GF-D8 (cell line): Measurements from ENCODE around the gene ALDH5A1.

Source experiments
- DNase-seq: peaks from one replicate; lab custom pipeline; 2025; lab: John Stamatoyannopoulos, UW

The ALDH5A1 gene

DNA sequence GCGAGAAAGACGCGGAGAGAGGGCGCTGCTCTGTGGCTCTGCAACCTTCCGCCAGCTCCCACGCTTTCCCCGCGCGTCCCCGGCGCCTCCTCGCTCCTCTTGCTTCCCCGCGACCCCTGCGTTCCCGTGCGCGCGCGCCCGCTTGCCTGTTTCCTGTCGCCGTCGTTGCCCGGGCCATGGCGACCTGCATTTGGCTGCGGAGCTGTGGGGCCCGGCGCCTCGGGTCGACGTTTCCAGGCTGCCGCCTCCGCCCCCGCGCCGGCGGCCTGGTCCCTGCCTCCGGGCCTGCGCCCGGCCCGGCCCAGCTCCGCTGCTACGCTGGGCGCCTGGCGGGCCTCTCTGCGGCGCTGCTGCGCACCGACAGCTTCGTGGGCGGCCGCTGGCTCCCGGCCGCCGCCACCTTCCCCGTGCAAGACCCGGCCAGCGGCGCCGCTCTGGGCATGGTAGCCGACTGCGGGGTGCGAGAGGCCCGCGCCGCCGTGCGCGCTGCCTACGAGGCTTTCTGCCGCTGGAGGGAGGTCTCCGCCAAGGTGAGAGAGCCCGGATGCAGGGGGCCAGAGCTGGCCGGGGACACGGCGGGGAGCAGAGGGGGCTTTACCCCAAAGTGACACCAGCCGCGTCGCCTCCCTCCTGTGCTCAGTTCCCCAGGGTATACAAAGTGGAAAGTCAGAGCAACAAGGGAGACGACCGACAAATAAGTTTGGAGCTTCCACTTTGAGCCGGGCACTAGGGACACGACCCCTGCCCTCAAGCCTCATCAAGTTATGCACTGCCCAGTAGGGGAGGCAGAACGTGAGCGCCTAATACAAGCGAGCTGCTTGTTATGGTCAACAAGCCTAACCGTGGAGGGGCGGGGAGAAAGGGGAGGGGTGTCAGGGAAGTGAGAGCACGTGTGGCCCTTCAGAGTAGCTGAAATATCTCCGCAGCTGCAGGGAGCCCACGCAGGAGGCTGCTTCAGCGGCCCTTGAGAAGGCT lies at the start of gene ALDH5A1:
ALDH5A1 (plus strand) TSS at position 149 of the 975 bp plus-strand sequence; CDS start at position 177, 28 bp downstream.
- DNase-seq, result peak; percentile 71

DNA sequence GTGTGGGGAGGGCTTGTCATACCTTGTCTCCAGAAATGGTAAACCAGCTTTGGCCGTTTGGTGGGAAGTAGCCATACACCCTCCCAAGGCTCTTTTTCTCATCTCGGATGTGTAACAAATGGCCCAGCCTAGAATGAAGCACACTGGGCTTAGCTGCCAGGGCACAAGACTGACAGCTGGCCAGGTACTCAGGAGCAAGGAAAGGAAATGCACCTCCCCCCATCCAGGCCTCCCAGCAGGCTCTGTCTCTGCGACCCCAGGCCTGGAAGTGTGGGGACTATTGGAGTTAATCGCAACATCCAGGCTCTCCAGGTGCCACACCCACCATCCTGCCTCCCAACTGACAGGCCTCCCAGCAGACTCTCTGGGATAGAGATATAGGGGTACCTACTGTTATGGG lies 49.1 kb upstream of the ALDH5A1 start:
- DNase-seq, result no peak

- no peak for DNase-seq
These were observed 48.1 kb upstream of the ALDH5A1 start for GRCh38 chr6:24446670-24447069.

- DNase-seq, result no peak
These were observed 46.4 kb upstream of the ALDH5A1 start for GRCh38 chr6:24448396-24448795.

- DNase-seq, result no peak
These were observed 45.8 kb upstream of the ALDH5A1 start for GRCh38 chr6:24448828-24449525.

GRCh38 chr6:24451581-24452388 lies 43.0 kb upstream of the ALDH5A1 start:
- no peak for DNase-seq

- no peak for DNase-seq
These were observed 40.8 kb upstream of the ALDH5A1 start for GRCh38 chr6:24453921-24454320.

DNA sequence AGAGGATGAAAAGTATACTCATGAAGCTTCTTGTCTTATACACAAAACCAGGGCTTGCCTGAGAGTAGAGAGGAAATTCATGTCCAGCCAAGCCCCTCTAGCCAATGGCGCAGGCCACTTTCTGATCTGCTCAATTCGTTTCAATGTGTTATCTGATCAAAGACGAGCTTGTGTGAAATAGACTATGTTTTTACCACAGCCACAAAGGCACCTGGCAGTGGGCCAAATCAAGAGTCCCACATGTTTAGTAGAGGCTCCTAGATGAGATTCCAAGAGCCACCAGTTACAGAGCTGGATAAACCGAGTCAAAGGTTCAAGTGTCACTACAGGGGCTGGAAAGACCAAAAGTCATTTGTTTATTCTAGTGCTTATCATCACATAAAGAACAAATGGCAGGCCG lies 40.3 kb upstream of the ALDH5A1 start:
- no peak for DNase-seq

DNA sequence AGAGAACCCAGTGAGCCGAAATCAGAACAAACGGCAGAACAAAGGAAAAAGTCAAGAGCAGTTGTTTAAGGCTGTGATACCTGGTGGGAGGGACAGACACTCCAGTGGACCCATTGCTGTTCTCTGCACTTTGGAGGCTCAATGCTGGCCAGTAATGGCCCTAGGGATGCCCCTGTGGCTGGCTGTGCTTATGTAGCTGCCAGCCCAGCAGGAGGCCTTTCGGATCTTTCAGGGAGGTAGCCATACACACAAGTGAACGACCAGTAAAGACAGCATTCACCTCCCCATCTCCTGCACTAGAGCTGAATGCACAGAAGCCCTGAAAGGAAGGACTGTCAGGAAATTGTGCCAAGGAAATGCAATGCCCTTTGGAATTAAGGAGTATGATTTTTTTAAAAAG lies 39.7 kb upstream of the ALDH5A1 start:
- no peak for DNase-seq

GRCh38 chr6:24458134-24458533 lies 36.6 kb upstream of the ALDH5A1 start:
- DNase-seq, result no peak

GRCh38 chr6:24458941-24459340 lies 35.8 kb upstream of the ALDH5A1 start:
- no peak for DNase-seq

DNA sequence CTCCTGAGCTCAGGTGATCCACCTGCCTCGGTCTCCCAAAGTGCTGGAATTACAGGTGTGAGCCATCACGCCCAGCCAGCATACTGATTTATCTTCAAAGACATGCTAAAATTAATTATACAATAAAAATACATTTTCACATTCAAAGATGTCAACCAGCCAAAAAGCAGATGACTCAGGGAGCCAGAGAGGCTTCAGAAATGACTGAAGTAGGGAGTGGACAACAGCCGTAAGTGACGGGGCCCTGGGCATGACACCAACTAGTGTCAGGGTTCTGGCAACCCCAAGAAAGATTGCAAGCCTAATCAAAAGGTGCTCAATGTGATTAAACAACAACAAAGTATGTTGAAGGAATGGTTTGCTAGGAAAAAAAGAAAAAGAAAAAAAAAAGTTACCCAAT lies 33.8 kb upstream of the ALDH5A1 start:
- DNase-seq, result no peak

DNA sequence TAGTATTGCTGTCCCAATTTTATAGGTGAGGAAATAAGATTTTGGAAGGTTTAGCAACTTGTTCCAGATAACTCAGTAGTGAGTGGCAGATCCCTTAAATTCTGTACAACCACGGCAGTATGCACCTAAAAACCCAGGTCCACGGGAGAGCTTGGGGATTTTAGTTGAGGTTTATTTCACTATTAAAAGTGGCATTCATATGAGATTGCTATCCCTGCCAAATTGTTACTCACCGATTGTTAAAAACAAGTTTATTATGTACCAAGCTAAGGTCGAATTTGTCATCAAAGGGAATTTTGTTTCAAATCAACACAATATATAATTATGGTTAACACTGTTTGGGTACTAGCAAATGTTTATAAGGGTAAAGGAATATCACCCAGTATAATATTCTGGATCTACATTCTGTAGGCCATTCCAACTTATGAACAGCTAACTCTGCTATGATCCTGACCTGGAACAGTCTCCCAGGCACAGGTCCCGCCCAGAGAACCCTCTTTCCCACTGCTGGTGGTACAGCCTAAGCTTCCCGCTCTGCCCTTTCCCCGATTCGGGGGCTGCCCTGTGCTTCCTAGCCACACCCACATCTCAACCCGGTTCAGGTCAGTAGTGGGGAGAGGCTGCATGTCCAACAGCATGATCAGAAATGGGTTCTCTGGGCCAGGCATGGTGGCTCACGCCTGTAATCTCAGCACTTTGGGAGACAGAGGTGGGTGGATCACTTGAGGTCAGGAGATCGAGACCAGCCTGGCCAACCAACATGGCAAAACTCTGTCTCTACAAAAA lies 30.3 kb upstream of the ALDH5A1 start:
- no peak for DNase-seq

GRCh38 chr6:24469811-24470210 lies 25.0 kb upstream of the ALDH5A1 start:
- no peak for DNase-seq

GRCh38 chr6:24472181-24472580 lies 22.6 kb upstream of the ALDH5A1 start:
- no peak for DNase-seq

DNA sequence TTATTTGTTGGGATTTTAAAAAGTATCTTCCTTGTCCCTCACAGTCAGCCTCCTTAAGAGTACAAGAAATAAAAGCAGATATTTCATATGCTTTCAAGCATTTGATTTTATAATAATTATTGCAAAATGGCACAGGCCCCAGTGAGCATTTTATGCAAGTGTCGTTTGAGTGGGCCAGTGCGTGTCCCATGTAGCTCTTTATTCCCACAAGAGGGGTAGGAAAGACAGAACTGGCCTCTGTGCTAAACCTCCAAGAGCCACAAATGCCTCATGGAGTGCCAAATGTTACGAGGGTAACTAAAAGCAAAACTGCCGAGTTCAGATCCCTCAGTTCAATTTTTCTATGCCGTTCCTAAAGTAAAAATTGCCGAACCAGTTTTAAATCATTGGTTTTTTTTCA lies 18.1 kb upstream of the ALDH5A1 start:
- no peak for DNase-seq

GRCh38 chr6:24477070-24477469 lies 17.7 kb upstream of the ALDH5A1 start:
- no peak for DNase-seq

DNA sequence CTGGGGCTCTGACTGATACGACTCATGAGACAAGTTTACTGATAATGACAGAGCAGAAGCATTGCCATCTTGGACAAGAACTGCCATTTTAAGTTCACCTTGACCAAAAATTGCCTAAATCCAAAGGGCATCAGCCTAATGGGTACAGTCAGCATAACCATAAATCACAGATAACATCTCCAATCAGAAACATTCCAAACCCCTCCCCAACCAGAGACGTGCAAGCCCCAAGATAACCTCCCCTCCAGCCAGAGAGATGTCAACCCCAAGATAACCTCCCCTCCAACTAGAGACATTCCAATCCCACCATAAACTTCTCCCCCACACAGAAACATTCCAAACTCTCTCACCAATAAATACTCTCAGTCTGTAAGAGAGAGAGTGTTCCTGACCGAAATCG lies 15.9 kb upstream of the ALDH5A1 start:
- no peak for DNase-seq

DNA sequence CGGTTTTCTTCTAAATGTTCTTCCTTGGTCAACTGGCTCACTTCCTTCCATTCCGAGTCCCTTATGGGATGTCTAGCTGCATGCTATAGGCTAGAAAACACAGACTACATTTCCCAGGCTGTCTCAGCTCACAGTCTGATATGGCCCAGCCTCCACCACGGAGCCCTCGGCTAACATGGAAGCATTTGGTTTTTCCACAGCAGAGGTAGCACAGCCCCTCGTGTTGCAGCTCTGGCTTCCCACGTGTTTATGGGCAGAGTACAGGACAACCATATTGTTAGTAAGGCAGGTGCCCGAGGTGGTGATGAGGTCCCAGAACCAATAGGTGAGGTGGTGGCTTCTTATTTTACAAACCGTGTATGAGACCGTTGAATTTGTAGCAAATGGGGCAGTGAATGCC lies 14.1 kb upstream of the ALDH5A1 start:
- no peak for DNase-seq

- no peak for DNase-seq
These were observed 13.3 kb upstream of the ALDH5A1 start for GRCh38 chr6:24481449-24481848.

GRCh38 chr6:24484657-24485323 lies 10.0 kb upstream of the ALDH5A1 start:
- DNase-seq, result no peak
